Measurements from ENCODE around the gene R3HCC1L.
A peak's percentile ranks its signal among the peaks of the same experiment; 100 is the strongest.
"Not testable (repeated sequence)": the region's sequence is repeated elsewhere in the genome, so short reads cannot be mapped to it uniquely, and the experiment has no call there.

The R3HCC1L gene

DNA sequence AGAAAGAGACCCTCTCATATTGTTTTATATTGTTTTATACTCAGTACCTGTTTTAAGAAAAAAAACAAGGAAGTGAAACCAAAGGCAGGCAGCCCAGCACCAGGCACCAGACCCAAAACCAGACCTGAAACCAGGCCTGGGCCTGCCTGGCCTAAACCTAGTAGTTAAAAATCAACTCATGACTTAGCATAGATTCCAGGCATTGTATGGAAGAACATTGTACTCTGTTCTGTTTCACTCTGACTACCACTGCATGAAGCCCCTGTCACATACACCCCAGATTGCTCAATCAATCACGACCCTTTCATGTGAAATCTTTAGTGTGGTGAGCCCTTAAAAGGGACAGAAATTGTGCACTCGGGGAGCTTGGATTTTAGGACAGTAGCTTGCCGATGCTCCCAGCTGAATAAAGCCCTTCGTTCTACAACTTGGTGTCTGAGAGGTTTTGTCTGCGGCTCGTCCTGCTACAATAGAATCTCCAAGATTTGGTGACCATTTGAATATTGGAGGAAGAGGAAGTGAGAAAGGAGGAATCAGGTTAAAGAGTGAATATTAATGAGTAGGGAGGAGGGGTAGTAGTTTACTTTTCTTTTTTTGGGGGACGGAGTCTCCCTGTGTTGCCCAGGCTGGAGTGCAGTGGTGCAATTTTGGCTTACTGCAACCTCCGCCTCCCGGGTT is 1.2 kb upstream of the R3HCC1L start:
- DNase-seq, result not testable (repeated sequence)

DNA sequence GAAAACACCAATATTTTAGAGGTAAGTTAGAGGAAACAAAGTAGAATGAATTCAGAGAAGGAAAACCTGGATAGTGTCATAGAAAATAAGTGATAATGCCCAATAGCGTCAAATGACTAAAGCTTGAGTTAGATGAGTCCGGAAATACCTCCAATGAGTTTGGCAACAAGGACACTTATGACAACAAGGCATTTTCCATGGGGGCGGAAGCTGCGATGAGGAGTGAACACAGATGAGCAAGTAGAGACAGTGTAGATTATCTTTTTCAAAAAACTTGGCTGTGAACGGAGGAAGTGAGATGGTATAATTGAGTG is 383 bp upstream of the R3HCC1L start:
- DNase-seq, result no peak

DNA sequence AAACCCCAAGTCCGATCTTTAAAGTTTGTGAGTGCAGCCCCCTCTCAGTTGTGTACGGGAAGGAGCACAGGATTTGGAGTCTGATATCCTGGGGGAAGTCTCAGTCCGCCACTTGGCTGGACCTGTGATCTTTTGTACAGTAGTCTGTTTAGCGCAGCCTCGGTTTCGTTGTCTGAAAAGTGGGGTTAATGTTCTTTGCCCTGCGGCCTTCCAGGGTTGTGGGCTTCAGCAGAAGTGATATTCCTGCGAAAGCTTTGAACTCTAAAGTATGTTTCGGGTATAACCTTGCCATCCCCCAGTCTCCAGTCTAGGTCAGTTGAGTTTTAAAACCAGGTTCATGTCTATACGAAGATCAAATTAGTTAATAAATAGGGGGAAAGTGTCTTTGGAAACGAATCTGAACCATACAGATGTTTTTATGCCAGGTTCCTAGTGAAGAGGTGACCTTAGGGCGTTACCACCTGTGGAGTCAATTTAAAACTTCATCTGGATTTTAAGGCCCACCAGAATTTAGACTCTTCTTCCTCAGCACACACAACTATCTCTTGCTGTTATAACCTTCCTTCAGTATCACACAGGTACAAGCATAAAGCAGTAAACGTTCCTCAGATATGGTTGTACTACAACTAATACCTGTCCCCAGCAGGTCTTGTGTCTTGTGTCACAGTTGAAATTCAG is 904 bp downstream of the R3HCC1L start:
- DNase-seq, result no peak

DNA sequence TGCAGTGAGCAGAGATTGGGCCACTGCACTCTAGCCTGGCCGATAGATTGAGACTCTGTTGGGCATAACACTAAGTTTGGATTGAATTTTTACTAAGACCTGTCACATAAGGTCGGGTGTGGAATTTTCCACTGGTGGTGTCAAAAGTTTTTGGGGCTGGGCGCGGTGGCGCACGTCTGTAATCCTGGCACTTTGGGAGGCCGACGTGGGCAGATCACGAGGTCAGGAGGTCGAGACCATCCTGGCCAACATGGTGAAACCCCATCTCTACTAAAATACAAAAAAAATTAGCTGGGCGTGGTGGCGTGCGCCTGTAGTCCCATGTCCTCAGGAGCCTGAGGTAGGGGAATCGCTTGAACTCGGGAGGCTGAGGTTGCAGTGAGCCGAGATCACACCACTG is 2.3 kb downstream of the R3HCC1L start:
- DNase-seq, result not testable (repeated sequence)

DNA sequence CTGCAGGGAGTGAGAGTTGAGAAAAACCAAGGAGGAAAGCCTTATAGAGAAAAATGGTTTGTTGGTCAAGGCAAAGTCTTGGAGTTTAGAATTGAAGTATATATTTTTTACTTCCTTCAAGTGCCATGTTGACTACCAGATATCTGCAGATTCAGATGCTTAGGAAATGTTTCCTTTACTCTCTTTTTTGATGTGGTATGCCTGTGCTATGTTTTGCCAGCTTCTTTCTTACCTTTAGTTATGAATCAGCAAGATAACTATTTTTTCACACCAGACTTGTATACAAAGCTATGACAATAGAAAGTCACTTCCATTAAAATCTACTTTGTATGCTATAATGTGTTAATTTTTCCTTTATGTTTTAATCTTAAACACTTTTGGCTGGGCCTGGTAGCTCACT is 3.6 kb downstream of the R3HCC1L start:
- no peak for DNase-seq

DNA sequence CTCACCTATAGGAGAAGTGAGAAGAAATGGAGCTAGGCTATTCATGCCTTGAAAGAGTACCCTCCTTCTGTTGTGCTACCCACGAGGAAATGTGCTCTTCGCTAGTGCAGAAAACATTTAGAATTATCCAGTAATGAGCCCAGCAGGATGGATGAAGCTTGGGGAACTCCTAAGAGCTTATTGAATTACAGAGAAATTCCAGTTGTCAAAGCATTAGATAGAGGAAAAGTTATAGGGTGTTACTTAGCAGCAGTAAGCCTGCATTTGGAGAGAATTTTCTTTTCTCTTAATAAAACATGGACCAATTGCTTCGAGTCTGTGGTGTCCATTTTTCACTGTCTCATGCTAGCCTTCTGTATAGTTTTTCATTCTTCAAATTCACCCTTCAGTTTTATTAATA is 5.0 kb downstream of the R3HCC1L start:
- DNase-seq, result no peak

DNA sequence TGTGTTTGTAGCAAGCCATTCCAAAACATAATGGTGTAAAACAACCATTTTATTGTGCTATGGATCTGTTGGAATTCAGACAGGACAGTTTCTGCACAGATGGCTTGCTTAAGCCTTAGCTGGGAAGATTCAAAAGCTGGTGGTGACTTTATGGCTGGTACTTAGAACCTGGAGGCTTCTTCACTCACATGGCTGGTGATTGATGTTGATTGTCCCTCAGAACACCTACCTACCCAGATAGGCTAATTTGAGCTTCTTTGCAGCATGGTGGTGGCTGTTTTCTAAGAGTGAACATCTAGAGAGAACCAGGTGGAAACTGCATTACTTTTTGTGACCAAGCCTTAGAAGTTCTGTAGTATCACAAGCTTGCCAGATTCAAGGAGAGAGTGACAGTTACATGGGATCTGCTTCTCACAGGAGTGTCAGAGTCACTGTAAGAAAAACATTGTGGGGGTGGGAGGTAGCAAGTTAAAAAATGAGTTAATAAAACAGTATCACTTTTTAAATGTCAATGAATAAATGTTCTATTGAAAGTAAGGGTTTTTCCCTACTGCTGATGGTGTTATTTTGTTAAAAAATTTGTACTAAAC is 7.1 kb downstream of the R3HCC1L start:
- DNase-seq, result no peak

DNA sequence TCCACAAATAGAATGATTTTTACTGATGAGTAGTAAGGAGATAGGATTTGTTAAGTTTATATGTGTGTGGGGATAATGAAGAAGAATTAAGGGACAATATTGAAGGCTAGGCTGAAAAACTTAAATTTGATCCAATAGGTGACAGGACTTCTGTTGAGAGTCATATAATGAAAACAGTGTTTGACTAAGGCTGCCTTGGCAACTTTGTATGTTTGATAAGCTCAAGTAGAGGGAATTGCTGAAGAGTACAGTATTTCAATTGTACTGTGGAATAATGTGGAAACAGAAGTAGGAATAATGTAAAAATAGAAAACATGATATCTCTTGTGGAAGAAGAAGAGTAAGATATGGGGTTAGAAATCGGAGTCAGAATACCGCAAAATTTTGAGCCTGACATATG is 10.5 kb downstream of the R3HCC1L start:
- no peak for DNase-seq

DNA sequence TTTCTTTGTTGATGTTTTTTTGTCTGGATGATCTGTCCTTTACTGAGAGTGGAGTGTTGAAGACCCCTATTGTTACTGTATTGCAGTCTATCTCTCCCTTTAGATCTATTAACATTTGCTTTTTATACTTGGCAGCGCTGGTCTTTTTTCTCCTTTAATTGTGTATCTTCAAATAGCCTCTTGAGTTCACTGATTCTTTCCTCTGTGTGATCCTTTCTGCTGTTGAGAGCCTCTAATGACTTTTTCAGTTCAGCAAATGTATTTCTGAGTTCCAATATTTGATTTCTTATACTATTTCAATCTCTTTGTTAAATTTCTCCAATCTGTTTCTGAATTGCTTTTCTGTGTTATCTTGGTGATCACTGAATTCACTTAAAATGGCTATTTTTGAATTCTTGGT is 15.4 kb downstream of the R3HCC1L start:
- no peak for DNase-seq

DNA sequence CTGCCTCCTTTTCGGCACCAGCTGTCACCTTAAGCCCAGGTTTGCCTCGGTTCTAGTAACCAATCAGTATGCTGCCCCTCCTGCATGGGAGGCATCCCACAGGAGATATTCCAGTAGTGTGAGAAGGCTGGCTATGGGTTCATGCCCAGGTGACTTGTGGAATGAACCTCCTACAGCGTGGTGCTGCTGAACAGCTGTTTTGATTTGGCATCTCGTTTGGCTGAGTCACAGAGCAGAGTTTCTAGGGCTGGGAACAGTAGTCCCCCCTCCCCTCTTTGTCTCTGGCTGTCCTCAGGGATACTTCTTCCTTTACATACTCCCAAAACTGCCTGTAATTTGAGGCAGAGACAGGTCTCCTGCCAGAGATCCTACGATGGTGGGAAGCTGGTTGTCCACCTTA is 16.1 kb downstream of the R3HCC1L start:
- DNase-seq, result no peak

DNA sequence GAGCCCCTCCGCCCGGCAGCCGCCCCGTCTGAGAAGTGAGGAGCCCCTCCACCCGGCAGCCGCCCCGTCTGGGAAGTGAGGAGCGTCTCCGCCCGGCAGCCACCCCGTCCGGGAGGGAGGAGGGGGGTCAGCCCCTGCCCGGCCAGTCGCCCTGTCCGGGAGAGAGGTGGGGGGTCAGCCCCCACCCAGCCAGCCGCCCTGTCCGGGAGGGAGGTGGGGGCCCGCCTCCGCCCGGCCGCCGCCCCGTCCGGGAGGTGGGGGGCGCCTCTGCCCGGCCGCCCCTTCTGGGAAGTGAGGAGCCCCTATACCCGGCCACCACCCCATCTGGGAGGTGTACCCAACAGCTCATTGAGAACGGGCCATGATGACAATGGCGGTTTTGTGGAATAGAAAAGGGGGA is 18.3 kb downstream of the R3HCC1L start:
- not testable (repeated sequence) for DNase-seq

DNA sequence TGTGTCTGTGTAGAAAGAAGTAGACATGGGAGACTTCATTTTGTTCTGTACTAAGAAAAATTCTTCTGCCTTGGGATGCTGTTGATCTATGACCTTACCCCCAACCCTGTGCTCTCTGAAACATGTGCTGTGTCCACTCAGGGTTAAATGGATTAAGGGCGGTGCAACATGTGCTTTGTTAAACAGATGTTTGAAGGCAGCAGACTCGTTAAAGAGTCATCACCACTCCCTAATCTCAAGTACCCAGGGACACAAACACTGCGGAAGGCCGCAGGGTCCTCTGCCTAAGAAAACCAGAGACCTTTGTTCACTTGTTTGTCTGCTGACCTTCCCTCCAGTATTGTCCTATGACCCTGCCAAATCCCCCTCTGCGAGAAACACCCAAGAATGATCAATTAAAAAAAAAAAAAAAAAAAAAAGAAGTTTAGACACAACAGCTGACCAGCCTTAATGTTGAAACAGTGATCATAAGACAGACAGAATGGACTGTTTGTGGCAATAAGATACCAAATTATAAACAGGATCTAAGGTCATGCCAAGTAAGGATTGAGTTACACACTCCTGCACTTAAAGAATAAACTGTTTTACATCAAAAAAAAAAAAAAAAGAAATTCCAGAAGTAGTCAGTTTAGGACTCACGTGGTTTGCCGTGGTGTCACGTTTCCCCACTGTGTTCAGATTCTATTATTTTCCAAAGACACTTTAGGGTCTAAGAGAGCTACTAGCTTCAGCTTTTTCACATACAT is 18.9 kb downstream of the R3HCC1L start:
- not testable (repeated sequence) for DNase-seq

DNA sequence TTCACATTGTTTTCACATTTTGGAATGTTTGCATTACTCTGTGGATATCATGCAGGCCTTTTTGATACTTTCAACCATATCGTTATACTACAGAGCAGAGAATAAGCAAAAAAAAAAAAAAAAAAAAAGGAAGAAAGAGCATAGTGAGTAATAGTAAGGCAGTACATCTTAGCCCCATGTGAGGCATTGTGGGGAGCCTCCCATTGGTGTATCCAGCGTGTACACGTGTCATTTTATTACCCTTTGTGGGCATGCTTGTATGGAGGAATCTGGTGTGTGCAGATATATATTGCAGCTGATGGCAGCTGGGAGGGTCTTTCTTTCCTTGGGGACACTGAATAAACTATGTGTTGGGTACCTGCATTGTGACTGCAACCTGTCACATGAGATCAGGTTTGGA is 19.6 kb downstream of the R3HCC1L start:
- DNase-seq, result no peak

DNA sequence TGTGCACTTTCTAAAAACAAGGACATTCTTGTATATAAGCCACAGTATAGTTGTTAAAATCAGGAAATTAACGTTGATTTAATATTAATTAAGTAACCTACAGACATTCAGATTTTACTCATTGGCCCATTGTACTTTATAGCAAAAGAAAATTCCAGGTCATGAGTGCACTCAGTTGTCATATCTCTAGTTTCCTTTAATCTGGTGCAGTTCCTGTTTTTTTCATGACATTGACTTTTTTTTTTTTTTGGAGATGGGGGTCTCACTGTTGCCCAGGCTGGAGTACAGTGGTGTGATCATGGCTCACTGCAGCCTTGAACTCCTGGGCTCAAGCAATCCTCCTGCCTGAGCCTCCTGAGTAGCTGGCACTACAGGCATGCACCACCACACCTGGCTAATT is 24.1 kb downstream of the R3HCC1L start:
- DNase-seq, result no peak

DNA sequence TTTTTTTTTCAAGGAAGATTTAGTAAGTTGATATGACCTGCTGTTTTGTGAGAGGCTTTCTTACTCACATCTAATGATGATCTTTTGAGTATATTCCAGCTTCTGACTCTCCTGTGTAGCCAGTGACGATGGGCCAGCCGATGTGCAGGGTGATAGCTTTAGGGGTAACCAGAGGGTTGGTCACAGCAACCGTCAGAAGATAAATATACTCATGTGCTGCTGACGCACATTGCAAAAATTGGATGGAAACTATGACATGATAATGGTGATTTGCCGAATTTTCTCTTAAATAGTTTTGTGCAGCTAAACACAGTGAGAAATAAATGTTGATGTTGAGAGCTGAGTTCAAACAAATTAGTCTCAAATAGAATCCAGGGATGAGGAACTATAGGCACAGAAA is 29.5 kb downstream of the R3HCC1L start:
- no peak for DNase-seq

DNA sequence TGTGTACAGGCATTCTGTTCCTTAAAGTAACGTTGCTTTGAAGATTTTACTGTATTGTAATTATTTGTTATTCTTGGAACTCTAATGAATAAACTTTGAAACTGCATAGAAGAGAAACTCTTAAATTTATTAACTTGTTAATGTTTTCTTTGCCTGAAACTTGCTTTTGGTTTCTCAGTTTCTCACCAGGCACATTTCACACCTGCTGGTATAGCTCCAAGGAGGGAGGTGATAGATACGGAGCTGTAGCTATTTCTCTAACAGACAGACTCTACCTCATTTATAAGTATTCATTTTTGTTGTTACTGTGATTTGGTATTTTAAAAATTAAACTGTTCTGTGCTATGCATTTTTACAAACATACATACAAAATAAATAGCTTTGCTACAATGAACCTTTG is 32.7 kb downstream of the R3HCC1L start:
- DNase-seq, result no peak

DNA sequence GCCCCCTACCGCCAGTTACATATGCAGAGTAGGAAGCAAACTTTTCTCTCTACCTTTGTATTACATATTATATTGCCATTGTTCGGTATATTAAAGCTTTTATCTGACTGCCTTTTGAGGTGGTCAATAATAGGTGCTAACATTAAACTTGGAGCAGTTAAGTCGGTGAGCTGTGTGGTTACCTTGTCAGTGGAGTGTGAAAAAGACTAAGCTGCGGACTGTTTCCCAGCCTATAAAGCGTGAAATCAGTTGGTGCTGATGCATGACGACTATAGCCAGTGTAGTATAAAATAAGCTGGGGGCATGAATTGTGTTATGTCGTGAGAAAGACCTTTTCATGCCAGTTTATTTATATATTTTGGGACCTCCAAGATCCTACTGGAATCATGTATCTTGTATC is 33.7 kb downstream of the R3HCC1L start:
- no peak for DNase-seq

DNA sequence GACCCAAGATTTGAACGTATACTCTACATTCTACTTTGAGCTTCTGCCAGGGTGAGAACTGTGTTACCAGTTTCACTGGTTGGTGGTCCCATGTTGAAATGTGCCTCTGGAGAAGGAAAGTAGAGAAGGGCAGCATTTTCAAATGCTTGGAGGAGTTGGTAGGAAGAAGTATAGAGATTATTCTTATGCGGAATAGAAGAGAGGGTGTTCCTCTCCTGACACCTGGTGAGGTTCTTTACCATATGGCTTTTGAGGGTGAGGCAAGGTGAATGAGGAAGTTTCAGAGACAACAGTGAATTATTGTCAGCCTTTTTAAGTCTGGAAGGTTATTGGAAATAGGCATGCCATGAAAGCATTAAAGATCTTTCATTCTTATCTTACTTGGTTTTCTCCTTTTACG is 34.3 kb downstream of the R3HCC1L start:
- DNase-seq, result no peak

DNA sequence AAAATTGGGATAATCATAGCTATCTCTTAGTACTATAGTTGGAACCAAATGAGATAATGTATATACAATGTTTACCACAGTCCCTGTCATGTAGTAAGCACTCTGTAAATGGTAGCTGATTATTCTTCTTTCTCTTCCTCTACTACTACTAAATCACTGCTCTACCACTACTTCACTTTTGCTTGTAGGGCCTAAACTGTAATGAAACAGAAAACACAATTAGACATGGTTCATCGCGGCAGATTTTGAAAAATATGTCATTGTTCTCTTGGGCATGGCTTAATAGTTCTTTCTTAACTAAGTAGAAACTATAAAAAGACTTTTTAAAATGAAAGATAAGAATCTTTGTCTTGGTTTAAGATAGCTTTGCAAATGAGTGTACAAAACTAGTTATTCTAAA is 34.9 kb downstream of the R3HCC1L start:
- no peak for DNase-seq

DNA sequence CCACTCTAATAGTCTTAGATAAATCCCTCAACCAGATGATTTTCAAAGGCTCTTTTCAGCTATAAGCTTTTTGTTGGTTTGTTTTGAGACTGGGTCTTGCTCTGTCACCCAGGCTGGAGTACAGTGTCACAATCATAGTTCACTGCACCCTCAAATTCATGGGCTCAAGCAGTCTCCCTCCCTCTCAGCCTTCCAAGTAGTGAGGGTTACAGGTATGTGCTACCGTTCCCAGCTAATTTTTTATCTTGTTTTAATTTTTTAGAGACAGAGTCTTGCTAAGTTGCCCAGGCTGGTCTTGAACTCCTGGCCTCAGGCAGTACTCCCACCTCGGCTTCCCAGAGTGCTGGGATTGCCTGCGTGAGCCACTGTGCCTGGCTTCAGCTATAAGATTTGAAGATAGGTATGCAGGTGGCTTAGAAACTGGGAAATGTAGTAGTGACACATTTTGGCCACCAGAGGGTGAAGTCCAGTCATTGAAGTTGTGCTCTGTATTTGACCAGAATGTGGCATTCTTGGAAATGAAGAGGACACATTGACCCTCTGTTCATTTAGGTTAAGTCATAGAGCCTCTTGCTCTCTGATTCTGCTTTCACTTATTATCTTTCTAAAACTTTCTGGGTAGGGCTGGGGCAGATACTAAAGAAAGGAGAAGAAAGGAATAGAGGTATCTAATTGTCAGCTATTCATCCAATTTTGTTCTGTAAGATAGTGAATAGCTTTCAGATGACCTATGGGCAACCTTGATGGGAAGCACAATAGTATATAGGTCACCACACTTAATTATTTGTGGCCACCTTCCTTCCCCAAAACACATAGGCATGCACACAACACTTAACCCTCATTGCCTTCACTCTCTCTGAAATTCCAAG is 36.0 kb downstream of the R3HCC1L start:
- DNase-seq, result peak; percentile 28

DNA sequence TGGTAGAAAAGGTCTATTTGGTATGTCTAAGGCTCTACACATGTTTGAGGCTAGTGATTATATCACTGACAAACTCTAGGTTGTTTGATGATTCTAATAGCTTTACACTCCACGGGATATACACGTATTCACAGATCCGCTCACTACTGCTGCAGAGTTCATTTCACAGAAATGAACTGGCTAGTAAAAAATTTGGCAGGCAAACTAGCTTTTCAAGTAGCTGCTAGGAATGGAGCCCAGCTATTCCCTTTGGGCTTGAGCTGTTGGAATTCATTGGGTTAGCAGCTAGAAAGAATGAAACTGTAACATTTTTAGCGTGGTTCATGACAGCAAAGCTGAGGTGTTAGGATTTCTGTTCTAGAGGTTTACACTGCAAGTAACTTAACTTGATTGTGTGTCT is 37.6 kb downstream of the R3HCC1L start:
- no peak for DNase-seq

DNA sequence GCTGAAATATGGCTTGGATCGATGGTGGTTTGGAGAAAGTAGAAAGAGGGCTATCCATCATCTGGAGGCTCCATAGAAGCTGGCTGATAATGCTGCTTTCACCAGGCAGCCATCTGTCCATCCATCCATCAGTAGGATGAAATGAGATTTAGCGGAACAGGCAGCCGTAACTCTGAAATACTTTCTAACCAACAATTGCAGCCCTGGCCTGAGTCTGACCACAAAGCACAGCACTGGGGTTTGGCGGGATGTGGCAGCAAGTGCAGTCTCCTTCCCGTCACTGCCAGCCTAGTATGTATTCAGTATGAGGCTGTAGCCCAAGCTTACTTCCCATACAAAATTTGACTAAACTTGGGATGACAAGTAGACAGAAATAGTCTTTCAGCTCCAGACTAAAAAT is 38.0 kb downstream of the R3HCC1L start:
- DNase-seq, result no peak

DNA sequence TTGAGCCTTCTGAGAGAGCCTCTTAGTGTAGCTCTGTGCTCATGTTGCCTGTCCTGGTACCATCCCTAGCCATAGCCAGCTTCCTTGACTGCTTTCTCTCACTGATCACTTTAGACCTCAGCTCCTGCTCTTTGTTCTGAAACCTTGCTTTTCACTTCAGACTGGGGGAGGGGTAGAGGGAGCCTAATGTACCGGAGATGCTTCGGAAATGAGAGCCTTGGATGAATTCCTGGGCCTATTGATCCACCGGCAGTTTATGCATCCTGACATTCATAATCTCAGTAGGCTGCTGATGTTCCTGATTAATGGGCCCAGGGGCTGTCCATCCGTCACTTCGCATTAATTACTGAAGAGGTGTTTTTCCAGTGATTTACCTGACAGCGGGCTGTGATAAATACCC is 38.8 kb downstream of the R3HCC1L start:
- no peak for DNase-seq

Data from CD4-positive, alpha-beta T cell treated with Interleukin-6 for 4 hours (primary cell).